Keratinocyte (primary cell): ENCODE measurements around the gene SPRR2A.

Experiments used
- CTCF ChIP-seq, 3 experiments: IDR thresholded peaks in 1 of 3; conservative IDR thresholded peaks in 1 of 3; optimal IDR thresholded peaks in 1 of 3; 2 replicates in 2 of 3; 3 replicates in 1 of 3; pipeline versions ENCODE3 to v1.5.1; 2011; ENCODE audit warnings: low read length in 3 of 3, mild to moderate bottlenecking in 3 of 3, moderate library complexity in 2 of 3, control low read depth in 1 of 3, inconsistent platforms in 1 of 3; ENCODE audit not compliant: insufficient read depth in 2 of 3; ENCODE audit errors: extremely low read depth in 1 of 3
- EZH2 ChIP-seq: IDR thresholded peaks from one replicate; pipeline ENCODE4 v1.6.1; 2012; ENCODE audit warnings: inconsistent platforms, mild to moderate bottlenecking, low read length, moderate library complexity

GRCh38 chr1:153094426-153094825 lies 37.1 kb upstream of the SPRR2A start, which contains the start of gene SPRR2E:
- no peak for TF ChIP-seq CTCF (optimal IDR thresholded peaks at IDR 0.05 in 1 of 3, IDR thresholded peaks at IDR 0.05 in 1 of 3, conservative IDR thresholded peaks at IDR 0.05 in 1 of 3; ENCODE audit: extremely low read depth in 1 of 3, insufficient read depth in 2 of 3, low read length in 3 of 3)
- no peak for TF ChIP-seq EZH2
